GM18870 (cell line): ENCODE measurements around the gene AQP1.

ENCODE experiments used
- ATAC-seq: cut with Tn5 transposase; IDR thresholded peaks from one replicate; pipeline ENCODE4 v1.9.1; 2021; ENCODE audit warnings: moderate library complexity; ENCODE audit not compliant: unreplicated experiment

The AQP1 gene

DNA sequence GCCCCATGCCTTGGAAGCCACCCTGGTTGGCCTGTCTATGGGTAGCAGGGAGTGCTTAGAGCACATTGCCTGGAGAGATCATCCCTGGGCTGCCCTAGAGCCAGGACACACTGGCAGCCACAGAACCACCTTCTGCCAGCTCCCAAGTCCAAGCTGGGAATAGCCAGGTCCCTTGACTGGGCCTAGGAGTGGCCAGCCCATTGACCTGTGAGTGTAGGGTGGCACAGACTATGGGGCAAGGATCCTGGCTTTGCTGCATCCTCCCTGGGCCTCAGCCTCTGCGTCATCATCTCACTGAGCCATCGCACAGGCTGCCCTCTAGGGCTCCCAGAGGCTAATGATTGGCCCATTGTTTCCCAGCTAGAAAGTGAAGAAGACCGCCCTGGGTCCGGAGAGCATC is 7.0 kb downstream of the AQP1 start:
- no peak for ATAC-seq

DNA sequence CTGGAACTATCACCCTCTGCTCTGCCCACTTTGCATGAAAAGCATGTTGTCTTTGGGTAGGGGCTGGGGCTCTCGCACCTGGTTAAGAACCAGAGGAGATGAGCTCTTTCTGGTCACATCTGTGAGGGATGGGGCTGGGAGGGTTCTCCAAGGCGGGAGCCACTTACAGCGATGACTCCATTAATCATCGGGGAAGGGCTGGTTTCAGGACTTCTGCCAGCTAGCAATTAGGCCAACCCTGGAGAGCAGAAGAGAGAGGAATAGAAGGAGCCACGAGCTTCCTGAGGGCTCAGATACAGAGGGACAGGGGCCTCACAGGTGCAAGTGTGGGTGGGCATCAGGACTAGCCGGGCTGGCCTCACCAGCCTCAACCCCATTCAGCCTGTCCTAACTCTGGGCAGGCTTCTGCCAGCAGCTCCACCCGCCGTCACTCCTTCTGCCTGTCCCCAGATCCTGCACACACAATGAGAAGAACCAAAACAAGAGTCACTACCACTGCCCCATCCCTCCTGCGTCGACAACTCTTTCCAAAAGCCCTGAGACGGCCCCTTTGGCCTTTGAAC is 8.4 kb downstream of the AQP1 start:
- ATAC-seq = no peak

DNA sequence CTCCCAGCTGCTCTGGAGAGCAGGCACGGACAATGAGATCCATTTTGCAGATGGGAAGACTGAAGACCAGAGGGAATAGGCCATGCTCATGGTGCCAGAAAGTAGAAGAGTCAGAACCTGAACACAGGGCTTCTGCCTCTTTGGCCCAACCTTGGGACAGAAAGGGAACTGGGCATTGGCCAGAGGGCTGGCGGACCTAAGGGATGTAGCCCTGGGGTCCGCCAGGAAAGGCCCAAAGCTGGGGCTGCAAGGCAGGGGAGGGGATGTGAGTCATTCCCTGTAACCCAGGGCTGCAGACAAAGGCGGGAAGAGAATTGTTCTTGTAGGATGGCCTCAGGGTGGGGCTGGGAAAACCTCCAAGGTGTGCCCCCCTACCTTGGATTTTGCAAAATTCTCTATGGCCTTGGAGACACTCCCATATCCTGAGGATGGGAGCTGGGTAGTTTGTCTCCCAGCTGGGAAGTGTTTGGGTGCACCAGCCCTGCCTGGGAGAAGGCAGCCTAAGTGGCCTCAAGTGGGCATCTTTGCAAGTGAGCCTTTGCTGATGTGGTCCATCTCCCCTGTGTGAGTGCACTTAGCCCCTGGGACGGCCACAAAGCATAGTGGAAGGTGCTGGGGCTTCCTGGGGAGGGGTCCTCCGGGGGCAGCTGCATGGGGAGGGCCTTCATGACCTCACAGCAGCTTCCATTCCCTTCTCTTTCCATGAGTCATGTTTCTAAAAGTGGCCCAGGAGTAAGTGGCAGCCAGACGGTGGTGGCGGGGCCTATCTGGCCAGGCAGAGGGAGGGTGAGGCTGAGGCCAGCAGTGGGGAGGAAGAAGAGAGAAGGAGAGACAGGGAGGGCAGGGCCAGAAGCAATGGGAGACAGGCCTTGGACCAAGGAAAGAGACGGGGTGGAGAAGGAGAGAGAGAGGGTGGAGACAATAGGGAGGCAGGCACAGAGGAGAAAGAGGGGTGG is 9.2 kb downstream of the AQP1 start:
- ATAC-seq = no peak

DNA sequence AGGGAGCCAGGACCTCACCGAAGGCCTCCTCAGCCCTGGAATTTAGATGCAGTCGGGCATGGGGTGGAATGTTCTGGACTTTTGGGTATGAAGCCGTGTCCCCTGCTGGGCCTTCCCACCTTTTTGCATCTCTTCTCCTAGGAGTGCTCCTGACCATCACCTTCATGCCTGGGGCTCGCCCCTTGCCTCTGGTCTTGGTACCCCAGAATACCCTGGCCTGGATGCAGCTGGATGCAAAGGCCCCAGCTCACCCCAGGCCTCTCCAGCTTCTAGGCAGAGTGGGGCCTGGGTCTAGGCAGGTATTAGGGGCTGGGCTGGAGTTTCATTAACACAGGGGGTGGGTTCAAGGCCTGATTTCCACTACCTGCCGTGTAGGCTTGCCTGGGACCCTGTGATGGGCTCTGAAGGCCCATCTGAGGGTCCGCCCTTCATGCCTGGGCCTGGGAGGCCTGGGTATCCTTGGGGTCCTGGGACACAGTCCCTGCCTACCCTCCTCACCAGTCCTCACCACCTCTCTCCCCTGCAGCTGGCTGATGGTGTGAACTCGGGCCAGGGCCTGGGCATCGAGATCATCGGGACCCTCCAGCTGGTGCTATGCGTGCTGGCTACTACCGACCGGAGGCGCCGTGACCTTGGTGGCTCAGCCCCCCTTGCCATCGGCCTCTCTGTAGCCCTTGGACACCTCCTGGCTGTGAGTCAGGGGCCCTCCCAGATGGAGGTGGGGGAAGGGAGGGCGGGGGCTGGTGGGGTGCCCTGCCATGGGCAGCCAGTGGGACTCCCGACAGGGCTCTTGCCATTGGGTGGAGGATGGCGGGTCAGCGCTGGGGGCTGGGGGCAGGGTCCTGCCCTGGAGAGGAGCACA is 10.1 kb downstream of the AQP1 start:
- no peak for ATAC-seq

DNA sequence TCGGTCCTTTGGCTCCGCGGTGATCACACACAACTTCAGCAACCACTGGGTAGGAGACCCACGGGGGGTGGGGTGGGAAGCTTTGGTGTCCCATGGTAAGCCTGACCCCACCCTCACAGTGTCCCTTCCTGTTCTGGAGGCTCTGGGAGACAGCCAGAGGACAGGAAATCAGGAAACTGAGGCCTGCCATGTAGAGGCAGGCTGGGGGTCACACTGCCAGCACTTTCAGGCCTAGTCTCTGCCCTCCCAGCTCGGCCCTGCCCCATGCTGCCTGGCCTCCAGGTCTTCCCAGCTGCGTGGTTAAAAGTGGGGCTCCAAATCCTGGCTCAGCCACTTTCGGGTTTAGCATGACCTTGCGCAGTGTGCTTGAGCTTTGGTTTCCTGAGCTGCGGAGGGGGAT is 10.9 kb downstream of the AQP1 start:
- no peak for ATAC-seq

DNA sequence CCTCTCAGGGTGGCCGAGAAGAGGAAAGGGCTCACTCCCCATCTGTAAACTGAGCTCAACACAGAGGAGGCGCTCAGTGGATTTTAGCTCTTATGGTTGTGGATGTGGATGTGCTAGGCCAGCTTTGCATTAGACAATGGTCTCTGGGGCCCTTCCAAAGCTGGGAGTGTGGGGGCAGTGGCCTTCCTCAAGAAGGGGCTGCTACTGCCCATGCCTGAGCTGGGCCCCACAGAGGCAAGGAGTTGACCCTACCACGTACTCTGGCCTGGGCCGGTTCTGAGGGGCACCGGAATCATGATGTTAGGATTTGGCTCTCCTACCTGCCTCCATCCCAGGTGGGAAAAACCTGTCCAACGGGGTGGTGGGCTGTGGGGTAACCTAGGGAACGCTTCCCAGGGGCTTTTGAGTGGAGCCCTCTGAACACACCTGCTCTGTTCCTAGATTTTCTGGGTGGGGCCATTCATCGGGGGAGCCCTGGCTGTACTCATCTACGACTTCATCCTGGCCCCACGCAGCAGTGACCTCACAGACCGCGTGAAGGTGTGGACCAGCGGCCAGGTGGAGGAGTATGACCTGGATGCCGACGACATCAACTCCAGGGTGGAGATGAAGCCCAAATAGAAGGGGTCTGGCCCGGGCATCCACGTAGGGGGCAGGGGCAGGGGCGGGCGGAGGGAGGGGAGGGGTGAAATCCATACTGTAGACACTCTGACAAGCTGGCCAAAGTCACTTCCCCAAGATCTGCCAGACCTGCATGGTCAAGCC is 11.5 kb downstream of the AQP1 start:
- ATAC-seq = no peak

DNA sequence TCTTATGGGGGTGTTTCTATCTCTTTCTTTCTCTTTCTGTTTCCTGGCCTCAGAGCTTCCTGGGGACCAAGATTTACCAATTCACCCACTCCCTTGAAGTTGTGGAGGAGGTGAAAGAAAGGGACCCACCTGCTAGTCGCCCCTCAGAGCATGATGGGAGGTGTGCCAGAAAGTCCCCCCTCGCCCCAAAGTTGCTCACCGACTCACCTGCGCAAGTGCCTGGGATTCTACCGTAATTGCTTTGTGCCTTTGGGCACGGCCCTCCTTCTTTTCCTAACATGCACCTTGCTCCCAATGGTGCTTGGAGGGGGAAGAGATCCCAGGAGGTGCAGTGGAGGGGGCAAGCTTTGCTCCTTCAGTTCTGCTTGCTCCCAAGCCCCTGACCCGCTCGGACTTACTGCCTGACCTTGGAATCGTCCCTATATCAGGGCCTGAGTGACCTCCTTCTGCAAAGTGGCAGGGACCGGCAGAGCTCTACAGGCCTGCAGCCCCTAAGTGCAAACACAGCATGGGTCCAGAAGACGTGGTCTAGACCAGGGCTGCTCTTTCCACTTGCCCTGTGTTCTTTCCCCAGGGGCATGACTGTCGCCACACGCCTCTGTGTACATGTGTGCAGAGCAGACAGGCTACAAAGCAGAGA is 12.2 kb downstream of the AQP1 start:
- no peak for ATAC-seq

DNA sequence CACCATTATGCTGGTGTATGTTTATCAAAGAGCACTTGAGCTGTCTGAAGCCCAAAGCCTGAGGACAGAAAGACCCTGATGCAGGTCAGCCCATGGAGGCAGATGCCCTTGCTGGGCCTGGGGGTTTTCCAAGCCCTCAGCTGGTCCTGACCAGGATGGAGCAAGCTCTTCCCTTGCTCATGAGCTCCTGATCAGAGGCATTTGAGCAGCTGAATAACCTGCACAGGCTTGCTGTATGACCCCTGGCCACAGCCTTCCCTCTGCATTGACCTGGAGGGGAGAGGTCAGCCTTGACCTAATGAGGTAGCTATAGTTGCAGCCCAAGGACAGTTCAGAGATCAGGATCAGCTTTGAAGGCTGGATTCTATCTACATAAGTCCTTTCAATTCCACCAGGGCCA is 13.0 kb downstream of the AQP1 start:
- no peak for ATAC-seq

DNA sequence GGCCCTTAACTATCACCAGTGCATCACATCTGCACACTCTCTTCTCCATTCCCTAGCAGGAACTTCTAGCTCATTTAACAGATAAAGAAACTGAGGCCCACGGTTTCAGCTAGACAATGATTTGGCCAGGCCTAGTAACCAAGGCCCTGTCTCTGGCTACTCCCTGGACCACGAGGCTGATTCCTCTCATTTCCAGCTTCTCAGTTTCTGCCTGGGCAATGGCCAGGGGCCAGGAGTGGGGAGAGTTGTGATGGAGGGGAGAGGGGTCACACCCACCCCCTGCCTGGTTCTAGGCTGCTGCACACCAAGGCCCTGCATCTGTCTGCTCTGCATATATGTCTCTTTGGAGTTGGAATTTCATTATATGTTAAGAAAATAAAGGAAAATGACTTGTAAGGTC is 13.5 kb downstream of the AQP1 start:
- no peak for ATAC-seq

DNA sequence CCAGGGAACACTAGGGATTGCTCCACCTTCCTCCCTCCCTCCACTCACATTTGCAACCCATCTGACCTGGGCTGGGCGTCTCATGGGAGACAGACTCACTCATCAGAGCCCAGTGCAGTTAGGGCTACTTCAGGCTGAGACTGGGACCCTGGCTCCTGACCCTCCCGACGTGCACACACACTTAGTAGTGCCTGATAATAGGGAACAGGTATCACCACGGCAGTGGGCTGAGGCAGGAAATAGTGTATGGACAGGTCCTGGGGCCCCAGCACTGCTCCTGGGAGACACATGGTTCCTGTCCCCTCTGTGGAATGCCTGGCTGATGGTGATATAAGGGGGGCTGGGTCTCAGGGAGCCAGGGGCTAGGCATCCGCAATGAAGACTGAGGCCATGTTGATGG is 14.3 kb downstream of the AQP1 start:
- no peak for ATAC-seq

DNA sequence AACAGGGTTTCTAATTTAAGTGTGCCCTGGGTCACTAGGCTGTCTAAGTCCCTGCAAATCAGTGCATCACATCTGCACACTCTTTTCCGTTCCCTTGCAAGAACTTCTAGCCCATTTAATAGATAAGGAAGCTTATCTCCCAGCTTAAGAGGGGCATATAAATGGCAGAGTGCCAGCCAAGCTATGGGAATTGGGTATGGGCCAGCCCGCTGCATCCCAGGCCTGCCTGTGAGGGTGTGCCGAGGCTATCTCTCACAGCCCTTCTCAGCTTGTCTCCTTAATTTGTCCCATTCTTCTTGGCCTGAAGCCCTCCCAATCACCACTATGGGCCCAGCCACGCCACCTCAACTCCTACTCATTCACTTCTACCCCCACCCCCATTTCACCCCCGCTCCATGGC is 14.7 kb downstream of the AQP1 start:
- ATAC-seq = no peak

DNA sequence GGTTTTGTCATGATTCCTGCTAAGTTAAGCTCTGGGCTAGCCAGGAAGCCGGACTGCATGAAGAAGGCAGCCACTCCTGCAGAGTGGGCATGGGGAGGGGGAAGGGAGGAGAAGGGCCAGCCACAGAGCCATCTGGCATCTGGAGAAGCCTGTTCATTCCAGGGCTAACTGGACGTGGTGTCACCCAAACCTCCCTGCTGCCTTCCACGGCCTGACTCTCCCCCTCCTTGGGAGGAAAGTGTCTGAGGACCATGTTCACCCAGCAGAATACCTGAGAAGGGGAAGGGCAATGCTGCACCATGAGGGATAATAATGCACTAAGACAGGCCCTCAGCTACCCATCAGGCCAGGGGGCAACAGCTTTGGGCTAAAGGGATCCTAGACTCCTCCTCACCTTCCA is 15.4 kb downstream of the AQP1 start:
- ATAC-seq = no peak

DNA sequence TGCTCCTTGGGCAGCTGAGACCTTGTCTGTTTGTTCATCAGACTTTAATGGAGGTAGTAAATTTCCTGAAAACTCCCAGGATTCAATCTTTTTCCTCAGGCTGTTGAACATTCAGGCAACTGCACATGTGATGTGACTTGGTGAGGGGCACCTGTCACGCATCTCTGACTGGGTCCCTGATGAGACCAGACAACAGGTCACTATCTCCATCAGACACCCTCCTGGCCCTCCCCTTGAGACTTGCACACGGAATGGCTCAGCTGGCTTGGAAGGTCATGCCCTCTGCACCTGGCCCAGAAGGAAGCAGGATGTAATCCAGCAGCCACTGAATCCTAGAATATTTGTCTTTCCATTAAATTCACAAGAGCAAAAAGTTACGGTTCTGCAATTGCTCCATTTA is 15.9 kb downstream of the AQP1 start:
- no peak for ATAC-seq

DNA sequence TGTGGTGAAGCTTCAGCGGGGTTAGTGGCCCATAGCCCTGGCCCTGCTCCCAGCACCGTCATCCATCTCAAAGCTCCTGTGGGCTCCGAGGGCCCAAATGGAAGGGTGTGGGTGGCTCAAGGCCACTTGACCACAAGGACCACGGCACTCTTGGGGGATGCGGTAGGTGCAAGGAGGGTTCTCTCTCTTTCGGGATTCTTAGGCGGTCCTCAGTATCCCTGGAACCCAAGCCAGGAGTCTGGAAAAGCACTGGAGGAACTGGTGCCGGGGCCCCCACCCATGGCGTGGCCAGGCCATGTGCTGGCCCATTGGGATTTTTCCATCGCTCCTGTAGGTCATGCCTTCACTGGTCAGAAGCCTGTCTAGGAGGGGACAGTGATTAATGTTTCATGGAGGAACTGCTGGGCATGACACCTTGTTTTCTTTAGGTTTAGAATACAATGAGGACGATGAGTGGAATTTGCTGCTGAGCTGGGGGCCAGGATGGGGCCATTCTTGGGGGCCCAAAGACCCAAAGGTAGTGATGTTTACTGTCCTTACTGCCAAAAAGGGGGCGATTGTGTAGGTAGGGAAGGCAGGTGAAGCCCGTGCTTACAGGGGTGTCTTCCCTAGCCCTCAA is 16.7 kb downstream of the AQP1 start:
- no peak for ATAC-seq

DNA sequence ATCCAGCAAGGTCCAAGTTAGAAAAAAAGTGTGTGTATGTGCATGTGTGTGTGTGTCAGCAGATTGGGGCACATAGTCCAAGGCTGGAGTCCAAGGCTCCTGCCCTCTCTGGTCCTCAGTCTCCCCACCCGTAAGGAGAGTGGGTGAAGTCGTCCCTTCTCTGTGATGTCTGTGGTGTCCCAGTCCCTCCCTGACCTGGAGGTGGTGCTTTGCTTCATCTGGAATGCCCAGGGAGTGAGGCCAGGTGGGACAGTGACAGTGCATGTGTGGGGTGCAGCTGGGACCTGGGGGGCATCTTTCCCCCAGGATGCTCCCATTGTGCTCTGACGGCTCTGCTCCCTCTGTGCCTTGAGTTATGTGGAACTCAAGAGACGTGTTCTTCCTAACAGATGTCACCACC is 18.0 kb downstream of the AQP1 start:
- ATAC-seq = no peak

DNA sequence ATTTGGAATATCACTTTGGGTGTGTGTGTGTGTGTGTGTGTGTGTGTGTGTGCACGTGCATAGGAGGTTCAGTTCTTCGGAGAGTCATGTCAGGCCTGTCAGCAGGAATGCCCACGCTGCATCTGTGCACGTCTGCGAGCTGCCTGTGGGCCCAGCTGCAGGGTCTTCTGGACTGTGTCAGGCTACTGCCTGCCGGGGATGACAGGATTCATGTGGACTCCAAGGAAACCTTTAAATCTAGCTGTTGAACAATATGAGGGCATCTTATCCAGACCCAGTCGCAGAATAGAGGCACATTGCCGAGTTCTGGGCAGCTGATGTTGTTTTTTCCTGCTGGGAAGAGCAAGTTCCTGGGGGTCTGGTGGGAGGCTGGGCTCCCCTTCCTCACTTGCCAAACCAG is 19.0 kb downstream of the AQP1 start:
- no peak for ATAC-seq

DNA sequence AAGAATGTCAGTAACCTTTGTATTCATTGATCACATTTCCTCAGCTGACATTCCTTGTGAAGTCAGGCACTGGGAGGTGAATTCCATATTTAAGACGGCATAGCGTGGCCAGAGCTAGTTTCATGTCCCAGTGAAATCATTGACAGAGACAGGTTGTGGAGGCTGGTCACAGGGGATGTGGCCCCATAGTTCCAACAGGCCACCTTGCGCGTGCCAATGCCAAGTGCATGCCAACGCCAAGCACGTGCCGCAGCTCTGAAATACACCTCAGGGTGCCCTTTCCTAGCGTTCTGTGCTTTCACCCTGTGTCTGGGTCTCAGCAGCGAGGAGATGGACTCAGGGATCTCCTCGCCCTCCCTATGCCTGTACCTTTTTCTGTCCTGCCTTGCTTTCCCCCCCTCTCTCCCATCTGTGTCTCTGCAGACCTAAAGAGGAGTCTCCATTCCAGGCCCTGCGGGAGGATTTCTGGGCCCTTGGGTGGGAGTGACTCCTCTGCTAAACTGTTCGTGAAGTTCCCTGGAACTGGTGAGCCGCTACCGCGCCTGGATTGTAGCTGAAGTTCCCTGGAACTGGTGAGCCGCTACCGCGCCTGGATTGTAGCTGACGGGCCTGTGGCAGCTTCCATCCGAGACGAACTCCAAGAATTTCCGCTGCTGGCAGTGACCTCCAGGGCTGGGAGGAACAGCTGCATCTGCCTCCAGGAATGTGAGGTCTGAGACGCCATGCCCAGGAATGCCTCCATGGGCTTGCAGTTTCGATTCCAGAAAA is 19.7 kb downstream of the AQP1 start:
- no peak for ATAC-seq

DNA sequence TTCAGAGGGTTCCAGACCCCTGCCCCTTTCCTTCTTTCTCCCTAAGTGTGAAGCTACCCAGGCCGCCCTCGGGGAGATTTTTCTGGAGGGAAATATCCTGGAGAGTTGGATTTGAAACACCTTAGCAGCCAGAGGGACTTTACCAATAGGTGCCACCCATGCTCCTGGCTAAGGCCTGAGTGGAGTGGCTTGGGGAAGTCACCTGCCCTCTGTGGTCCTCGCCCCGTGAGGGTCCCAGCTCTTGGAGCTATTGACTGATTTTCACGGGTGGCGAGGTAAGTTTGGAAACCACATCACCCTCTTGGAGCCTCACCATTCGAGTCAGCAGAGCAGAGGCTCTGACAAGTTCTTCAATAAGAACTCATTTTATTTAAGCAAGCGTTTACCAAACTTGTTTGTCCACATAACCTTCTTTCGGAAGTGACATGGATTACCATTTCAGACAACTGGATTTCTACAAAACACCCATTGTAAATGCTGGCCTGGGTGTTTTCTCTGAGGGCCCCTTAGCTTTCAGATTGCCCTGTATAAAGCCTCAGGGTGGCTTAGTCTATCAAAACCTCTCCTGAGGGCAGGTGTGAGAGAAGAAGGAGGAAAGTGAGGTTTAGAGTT is 20.4 kb downstream of the AQP1 start:
- no peak for ATAC-seq

DNA sequence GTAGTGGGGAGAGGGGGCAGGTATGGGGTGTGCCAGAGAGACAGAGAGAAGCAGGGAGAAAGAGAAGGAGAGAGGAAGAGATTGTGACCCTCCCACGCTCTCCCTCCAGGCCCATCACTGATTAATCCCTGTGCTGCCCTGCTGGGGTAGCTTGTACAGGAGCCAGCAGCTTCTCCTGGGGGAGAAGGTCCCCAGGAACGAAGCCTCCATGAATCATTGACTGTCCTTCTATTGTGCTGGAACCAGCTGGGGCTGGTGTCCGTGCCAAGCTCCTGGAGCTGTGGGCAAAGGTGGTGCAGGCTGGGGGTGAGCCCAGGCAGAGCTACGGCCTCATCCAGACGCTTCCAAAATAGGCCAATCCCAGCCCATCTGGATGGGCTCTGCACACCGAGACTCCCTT is 20.9 kb downstream of the AQP1 start:
- ATAC-seq = no peak
